ENCODE data around the gene PPP1R12C. TPM values are rescaled to one million over a fixed set of nuclear protein-coding genes. Genes with fewer than 3 reads are reported as not detected.
"Not testable (repeated sequence)": the region's sequence is repeated elsewhere in the genome, so short reads cannot be mapped to it uniquely, and the experiment has no call there.

PPP1R12C gene
- total RNA-seq, 1 experiment from 2014 or later, result 136 TPM

DNA sequence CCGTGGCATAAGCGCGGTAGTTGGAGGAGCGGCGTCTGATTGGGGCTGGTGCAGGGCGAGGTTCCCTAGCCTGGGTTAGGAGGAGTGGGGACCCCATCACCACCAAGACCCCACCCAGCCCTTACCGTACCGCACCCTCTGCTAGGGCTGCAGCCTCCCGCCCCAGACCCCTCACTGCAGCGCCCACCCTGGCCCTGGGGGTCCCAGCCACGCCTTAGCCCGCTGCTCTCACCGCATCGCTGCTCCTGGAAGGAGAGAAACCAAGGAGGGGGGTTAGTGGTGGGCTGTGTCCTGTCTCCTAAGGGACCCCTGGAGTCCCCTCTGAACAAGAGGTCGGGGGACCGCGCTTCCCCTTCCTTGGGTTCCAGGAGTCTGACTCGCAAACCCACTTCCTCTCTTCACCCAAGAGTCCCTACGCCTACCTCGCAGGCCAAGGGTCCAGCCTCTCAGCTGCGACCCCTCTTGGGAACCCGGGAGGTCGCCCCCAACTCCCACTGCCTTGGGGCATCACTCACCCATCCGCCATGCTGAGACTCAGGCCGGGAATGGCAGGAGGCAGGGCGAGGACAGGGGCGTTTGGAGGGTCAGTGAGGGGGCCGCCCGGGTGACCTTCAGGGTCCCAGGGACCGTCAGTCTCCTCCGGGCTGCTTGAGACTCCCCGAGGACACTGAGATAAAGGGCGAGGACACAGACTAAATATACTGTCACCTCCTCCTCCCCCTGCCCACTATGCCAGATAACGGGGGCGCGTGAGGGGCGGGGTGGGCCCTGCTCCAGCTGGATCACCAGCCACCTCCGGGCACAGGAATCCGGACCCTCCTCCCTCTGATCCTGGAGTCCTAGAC, 39.8 kb upstream of the PPP1R12C start, which contains the start of gene TNNI3:
TNNI3 (minus strand) TSS at position 669 of the 845 bp plus-strand sequence; CDS start at position 526, 143 bp downstream.
- H4K20me1 ChIP-seq (ENCODE audit: low read length), result no peaks in the 10 kb centered on the region
- TF ChIP-seq EZH2 (IDR thresholded peaks at IDR 0.05; ENCODE audit: low read length, unreplicated experiment), result no peak
- no peak for TF ChIP-seq CTCF (conservative IDR thresholded peaks at IDR 0.05; ENCODE audit: low read depth, low read length)
- TF ChIP-seq EZH2phosphoT487 (IDR thresholded peaks at IDR 0.05; ENCODE audit: borderline replicate concordance, low read length), result no peak
- peak within 1 kb of the TSS; percentile 86 for H2AFZ ChIP-seq (ENCODE audit: low read length)
- peaks cover 21% of the 10 kb centered on the region for H3K4me1 ChIP-seq (ENCODE audit: insufficient read depth, low read length)
- BruUV-seq (replicated peaks), result no TSS peak
- H3K9me2 ChIP-seq (replicated peaks; ENCODE audit: low read length), result no peaks in the 10 kb centered on the region
- peaks cover 2% of the 10 kb centered on the region for H3F3A ChIP-seq (ENCODE audit: low read length, unreplicated experiment)
- peak within 1 kb of the TSS; percentile 68; the same call in 1 of the 2 replicates for H3K4me3 ChIP-seq (ENCODE audit: low read length)
- POLR2A ChIA-PET (ENCODE audit: unreplicated experiment), result no interaction called here
- CTCF ChIA-PET, result no interaction called here
- intact Hi-C loops (cut with micrococcal nuclease), result no loop called here
- H3K27me3 ChIP-seq (ENCODE audit: low read length), result no peaks in the 10 kb centered on the region
- H3K9ac ChIP-seq (ENCODE audit: low read length), result no peak within 1 kb of the TSS
- no peaks in the 10 kb centered on the region for H3K79me2 ChIP-seq (ENCODE audit: low read length)
- DNase-seq, result no peak
- no peak within 1 kb of the TSS for H3K27ac ChIP-seq (ENCODE audit: low read length)
- H3K36me3 ChIP-seq (ENCODE audit: low read depth, low read length), result no peaks in the 10 kb centered on the region
- no peaks in the 10 kb centered on the region for H3K9me3 ChIP-seq (ENCODE audit: low read length)
- peak within 1 kb of the TSS; percentile 81 for H3K4me2 ChIP-seq (ENCODE audit: low read length)
- no peak for ATAC-seq

- ATAC-seq (peak; percentile 58), DNase-seq (peak; percentile 78)
- TF ChIP-seq EZH2phosphoT487 (IDR thresholded peaks at IDR 0.05; ENCODE audit: borderline replicate concordance, low read length), result no peak
- TF ChIP-seq EZH2 (IDR thresholded peaks at IDR 0.05; ENCODE audit: low read length, unreplicated experiment), result no peak
- no peak for TF ChIP-seq CTCF (conservative IDR thresholded peaks at IDR 0.05; ENCODE audit: low read depth, low read length)
- Histone ChIP-seq H4K20me1 (ENCODE audit: low read length) (no peaks in the 10 kb centered on the region), H3K9me2 (replicated peaks; ENCODE audit: low read length) (no peaks in the 10 kb centered on the region), H3K36me3 (ENCODE audit: low read depth, low read length) (no peaks in the 10 kb centered on the region), H3K79me2 (ENCODE audit: low read length) (no peaks in the 10 kb centered on the region), H2AFZ (ENCODE audit: low read length) (peak overlapping the region; percentile 86), H3K27me3 (ENCODE audit: low read length) (no peaks in the 10 kb centered on the region), H3K27ac (ENCODE audit: low read length) (no peak overlapping the region), H3K4me1 (ENCODE audit: insufficient read depth, low read length) (peaks cover 21% of the 10 kb centered on the region), H3F3A (ENCODE audit: low read length, unreplicated experiment) (peaks cover 5% of the 10 kb centered on the region), H3K4me3 (ENCODE audit: low read length) (peak overlapping the region; percentile 68), H3K9ac (ENCODE audit: low read length) (0 out of 2 replicates have a peak overlapping the region, but pooled peaks have one; percentile 18), H3K9me3 (ENCODE audit: low read length) (no peaks in the 10 kb centered on the region), H3K4me2 (ENCODE audit: low read length) (peak overlapping the region; percentile 81)
- ChIA-PET POLR2A (ENCODE audit: unreplicated experiment) (interaction anchor here (0.6 to 0.7 kb wide), 3 partner anchors 254 to 443 kb away, joined by 4 to 23 read pairs (median 10); no protein-coding TSS in a partner anchor), CTCF (interaction anchor here (0.6 to 1.0 kb wide), 4 partner anchors 10 to 525 kb away, joined by 3 to 8 read pairs (median 4); partner anchors contain the start of gene DNAAF3)
- intact Hi-C loops (cut with micrococcal nuclease), result no loop called here
- no TSS peak for BruUV-seq (replicated peaks)
Measured at GRCh38 chr19:55156202-55157063, 39.0 kb upstream of the PPP1R12C start.

DNA sequence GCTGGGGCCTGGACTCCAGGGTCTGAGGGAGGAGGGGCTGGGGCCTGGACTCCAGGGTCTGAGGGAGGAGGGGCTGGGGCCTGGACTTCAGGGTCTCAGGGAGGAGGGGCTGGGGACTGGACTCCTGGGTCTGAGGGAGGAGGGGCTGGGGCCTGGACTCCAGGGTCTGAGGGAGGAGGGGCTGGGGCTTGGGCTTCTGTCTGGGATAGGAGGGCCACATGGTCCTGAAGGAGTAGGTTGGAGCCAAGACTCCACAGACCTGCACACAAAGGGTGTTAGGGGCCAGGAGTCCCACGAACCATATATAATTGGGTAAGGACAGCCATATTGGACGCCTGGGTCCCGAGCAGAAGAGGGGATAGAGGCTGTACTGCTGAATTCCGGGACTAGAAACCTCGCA, 38.3 kb upstream of the PPP1R12C start:
- POLR2A ChIA-PET (ENCODE audit: unreplicated experiment); H3K27me3 ChIP-seq (ENCODE audit: low read length); DNase-seq; H3K27ac ChIP-seq (ENCODE audit: low read length); intact Hi-C loops (cut with micrococcal nuclease); BruUV-seq (replicated peaks); H3K79me2 ChIP-seq (ENCODE audit: low read length); H3K9me3 ChIP-seq (ENCODE audit: low read length); H4K20me1 ChIP-seq (ENCODE audit: low read length); H3K9me2 ChIP-seq (replicated peaks; ENCODE audit: low read length); H3F3A ChIP-seq (ENCODE audit: low read length, unreplicated experiment); H3K36me3 ChIP-seq (ENCODE audit: low read depth, low read length); ATAC-seq: not testable (repeated sequence)
- Histone ChIP-seq H2AFZ (ENCODE audit: low read length) (peak overlapping the region; percentile 86), H3K4me1 (ENCODE audit: insufficient read depth, low read length) (peaks cover 21% of the 10 kb centered on the region), H3K4me3 (ENCODE audit: low read length) (peak overlapping the region; percentile 68), H3K9ac (ENCODE audit: low read length) (0 out of 2 replicates have a peak overlapping the region, but pooled peaks have one; percentile 18), H3K4me2 (ENCODE audit: low read length) (peak overlapping the region; percentile 81)
- CTCF ChIA-PET, result interaction anchor here (0.6 to 1.0 kb wide), 3 partner anchors 9 to 478 kb away, joined by 3 to 8 read pairs (median 3); partner anchors contain the start of gene DNAAF3
